PC-3 (cell line): ENCODE measurements around the gene RFX1.

Source experiments
- EZH2 ChIP-seq: fragments of 300-600 bp; sonication (generic); IDR thresholded peaks from one replicate; pipeline ENCODE4 v1.6.1; 2017; ENCODE audit warnings: antibody characterized with exemption, mild to moderate bottlenecking, low read length; ENCODE audit not compliant: unreplicated experiment
- EZH2phosphoT487 ChIP-seq: fragments of 300-600 bp; sonication (generic); IDR thresholded peaks from 2 replicates; pipeline ENCODE4 v1.6.1; 2018; ENCODE audit warnings: mild to moderate bottlenecking, antibody characterized with exemption, low read length, borderline replicate concordance
- TF ChIP-seq, protein P1 (sequence below): fragments of 300-600 bp; sonication (generic); conservative IDR thresholded peaks from 2 replicates; pipeline ENCODE4 v1.5.1; 2017; ENCODE audit warnings: antibody characterized with exemption, low read depth, mild to moderate bottlenecking, low read length

- TF ChIP-seq, protein P1, sequence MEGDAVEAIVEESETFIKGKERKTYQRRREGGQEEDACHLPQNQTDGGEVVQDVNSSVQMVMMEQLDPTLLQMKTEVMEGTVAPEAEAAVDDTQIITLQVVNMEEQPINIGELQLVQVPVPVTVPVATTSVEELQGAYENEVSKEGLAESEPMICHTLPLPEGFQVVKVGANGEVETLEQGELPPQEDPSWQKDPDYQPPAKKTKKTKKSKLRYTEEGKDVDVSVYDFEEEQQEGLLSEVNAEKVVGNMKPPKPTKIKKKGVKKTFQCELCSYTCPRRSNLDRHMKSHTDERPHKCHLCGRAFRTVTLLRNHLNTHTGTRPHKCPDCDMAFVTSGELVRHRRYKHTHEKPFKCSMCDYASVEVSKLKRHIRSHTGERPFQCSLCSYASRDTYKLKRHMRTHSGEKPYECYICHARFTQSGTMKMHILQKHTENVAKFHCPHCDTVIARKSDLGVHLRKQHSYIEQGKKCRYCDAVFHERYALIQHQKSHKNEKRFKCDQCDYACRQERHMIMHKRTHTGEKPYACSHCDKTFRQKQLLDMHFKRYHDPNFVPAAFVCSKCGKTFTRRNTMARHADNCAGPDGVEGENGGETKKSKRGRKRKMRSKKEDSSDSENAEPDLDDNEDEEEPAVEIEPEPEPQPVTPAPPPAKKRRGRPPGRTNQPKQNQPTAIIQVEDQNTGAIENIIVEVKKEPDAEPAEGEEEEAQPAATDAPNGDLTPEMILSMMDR, result no peak
- TF ChIP-seq EZH2phosphoT487 (no peak), EZH2 (no peak)
Observed at GRCh38 chr19:13937479-13938300, 68.4 kb downstream of the RFX1 start.
